HepG2 (cell line): Measurements from ENCODE around the gene ABL2. TPM values are rescaled to one million over a fixed set of nuclear protein-coding genes. Genes with fewer than 3 reads are reported as not detected.

Source experiments
- ATF5 ChIP-seq: sonication (generic); formaldehyde crosslinking; IDR thresholded peaks from 2 replicates; pipeline ENCODE4 v1.4.0; 2020; ENCODE audit warnings: mild to moderate bottlenecking, low read depth, missing genetic modification reagents
- ATF7-NPFF ChIP-seq: sonication (generic); formaldehyde crosslinking; IDR thresholded peaks from 2 replicates; pipeline ENCODE4 v1.8.1; 2023; ENCODE audit warnings: mild to moderate bottlenecking, low read depth, missing genetic modification reagents, moderate library complexity
- ETS1 ChIP-seq: sonication (generic); formaldehyde crosslinking; IDR thresholded peaks from 2 replicates; pipeline ENCODE4 v1.4.0; 2020; ENCODE audit warnings: missing genetic modification reagents
- GATAD2A ChIP-seq: IDR thresholded peaks from 2 replicates; pipeline ENCODE4 v1.6.1; 2016
- GTF2F1 ChIP-seq: fragments of 150-350 bp; IDR thresholded peaks from 2 replicates; pipeline ENCODE4 v1.6.1; 2014; ENCODE audit warnings: low read length
- IRF2 ChIP-seq: IDR thresholded peaks from 2 replicates; pipeline ENCODE4 v1.6.1; 2018; ENCODE audit warnings: missing genetic modification reagents, missing compliant biosample characterization
- JUND ChIP-seq: sonication (generic); formaldehyde crosslinking; IDR thresholded peaks from 2 replicates; pipeline ENCODE4 v1.8.0; 2022; ENCODE audit warnings: mild to moderate bottlenecking, missing genetic modification reagents
- MAF1 ChIP-seq: sonication (generic); formaldehyde crosslinking; IDR thresholded peaks from 2 replicates; pipeline ENCODE4 v1.5.0; 2020; ENCODE audit warnings: missing genetic modification reagents, borderline replicate concordance
- MIXL1 ChIP-seq: IDR thresholded peaks from 2 replicates; pipeline ENCODE4 v1.6.1; 2016
- NFRKB ChIP-seq: fragments of 450-650 bp; IDR thresholded peaks from 2 replicates; pipeline ENCODE4 v1.6.1; 2017
- NR1H2 ChIP-seq: sonication (generic); formaldehyde crosslinking; IDR thresholded peaks from 2 replicates; pipeline ENCODE4 v1.8.1; 2022; ENCODE audit warnings: low read depth, missing genetic modification reagents, borderline replicate concordance
- PHB2 ChIP-seq: fragments of 450-650 bp; IDR thresholded peaks from 2 replicates; pipeline ENCODE4 v1.6.1; 2018; ENCODE audit not compliant: partially characterized antibody
- PHF5A ChIP-seq: IDR thresholded peaks from one replicate; pipeline ENCODE4 v1.6.1; 2018; ENCODE audit warnings: low read depth, missing genetic modification reagents; ENCODE audit not compliant: unreplicated experiment
- REXO4 ChIP-seq: sonication (generic); formaldehyde crosslinking; IDR thresholded peaks from 2 replicates; pipeline ENCODE4 v1.8.0; 2022; ENCODE audit warnings: missing genetic modification reagents, mild to moderate bottlenecking, borderline replicate concordance
- SAP130 ChIP-seq: IDR thresholded peaks from 2 replicates; pipeline ENCODE4 v1.6.1; 2016; ENCODE audit warnings: low read depth
- SRSF1 ChIP-seq: fragments of 200-400 bp; formaldehyde crosslinking; optimal IDR thresholded peaks from 2 replicates; pipeline ENCODE3; 2017; ENCODE audit warnings: mild to moderate bottlenecking, low read depth, low read length, moderate library complexity
- ZBTB10 ChIP-seq: sonication (generic); formaldehyde crosslinking; IDR thresholded peaks from 2 replicates; pipeline ENCODE4 v1.4.0; 2020; ENCODE audit warnings: missing genetic modification reagents, borderline replicate concordance
- ZFP1 ChIP-seq: IDR thresholded peaks from 2 replicates; pipeline ENCODE4 v1.6.1; 2016
- ZNF224 ChIP-seq: sonication (generic); formaldehyde crosslinking; IDR thresholded peaks from 2 replicates; pipeline ENCODE4 v1.5.0; 2020; ENCODE audit warnings: mild to moderate bottlenecking, missing genetic modification reagents
- ZNF263 ChIP-seq: sonication (generic); formaldehyde crosslinking; IDR thresholded peaks from 2 replicates; pipeline ENCODE4 v1.4.0; 2020; ENCODE audit warnings: missing genetic modification reagents
- ZNF614 ChIP-seq: IDR thresholded peaks from 2 replicates; pipeline ENCODE4 v1.6.1; 2018; ENCODE audit warnings: missing biosample characterization, missing genetic modification reagents, inconsistent platforms, borderline replicate concordance
- ZSCAN30 ChIP-seq: sonication (generic); formaldehyde crosslinking; IDR thresholded peaks from 2 replicates; pipeline ENCODE4 v1.5.0; 2020; ENCODE audit warnings: mild to moderate bottlenecking, missing genetic modification reagents
- polyA plus RNA-seq, 8 experiments: library from polyadenylated mRNA; depleted of rRNA in 3 of 8; stranded (reverse) in 7 of 8; unstranded in 1 of 8; fragments of >200 nt; fragmentation: Illumina TruSeq in 4 of 8; extraction: Trizol in 4 of 8; gene quantifications; 2 replicates each; pipeline versions ENCODE4 v1.2.1 to v1.2.3, GENCODE V29; 2011 to 2016; ENCODE audit warnings: low read depth in 4 of 8, missing spikeins in 1 of 8, mixed read lengths in 1 of 8; ENCODE audit not compliant: insufficient read depth in 1 of 8
- total RNA-seq, 5 experiments: library from RNA; depleted of rRNA; stranded (reverse); fragments of >200 nt; fragmentation: Illumina TruSeq; extraction: Trizol; gene quantifications; 2 replicates each; pipeline ENCODE4 v1.2.3, GENCODE V29; 2016; ENCODE audit warnings: low read depth in 1 of 5
- TF ChIP-seq, protein P1 (sequence below): sonication (generic); formaldehyde crosslinking; IDR thresholded peaks from 2 replicates; pipeline ENCODE4 v1.4.0; 2020; ENCODE audit warnings: missing genetic modification reagents, borderline replicate concordance
- TF ChIP-seq, protein P2 (sequence below): IDR thresholded peaks from 2 replicates; pipeline ENCODE4 v1.6.1; 2016; ENCODE audit warnings: low read depth, control low read depth

ABL2 gene
- total and polyA plus RNA-seq, 2 of the 13 experiments (the other 11 are each of a cell fraction or from before 2014, with no cell fraction given), result 5.8 to 6.0 TPM

- TF ChIP-seq, protein P1, sequence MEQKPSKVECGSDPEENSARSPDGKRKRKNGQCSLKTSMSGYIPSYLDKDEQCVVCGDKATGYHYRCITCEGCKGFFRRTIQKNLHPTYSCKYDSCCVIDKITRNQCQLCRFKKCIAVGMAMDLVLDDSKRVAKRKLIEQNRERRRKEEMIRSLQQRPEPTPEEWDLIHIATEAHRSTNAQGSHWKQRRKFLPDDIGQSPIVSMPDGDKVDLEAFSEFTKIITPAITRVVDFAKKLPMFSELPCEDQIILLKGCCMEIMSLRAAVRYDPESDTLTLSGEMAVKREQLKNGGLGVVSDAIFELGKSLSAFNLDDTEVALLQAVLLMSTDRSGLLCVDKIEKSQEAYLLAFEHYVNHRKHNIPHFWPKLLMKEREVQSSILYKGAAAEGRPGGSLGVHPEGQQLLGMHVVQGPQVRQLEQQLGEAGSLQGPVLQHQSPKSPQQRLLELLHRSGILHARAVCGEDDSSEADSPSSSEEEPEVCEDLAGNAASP (CRISPR knock-in tag), result peak; percentile 46; the same call in 1 of the 2 replicates
- TF ChIP-seq ATF7-NPFF (no peak), REXO4 (CRISPR knock-in tag) (no peak), ZNF224 (no peak), NFRKB (no peak), MIXL1 (CRISPR knock-in tag) (peak; percentile 95), ZNF614 (CRISPR knock-in tag) (peak; percentile 76), ZBTB10 (CRISPR knock-in tag) (no peak), IRF2 (CRISPR knock-in tag) (peak; percentile 68), GTF2F1 (no peak), PHB2 (no peak), ZSCAN30 (CRISPR knock-in tag) (no peak), GATAD2A (peak; percentile 96), ATF5 (no peak), MAF1 (CRISPR knock-in tag) (no peak), NR1H2 (CRISPR knock-in tag) (no peak), SRSF1 (no peak), ETS1 (CRISPR knock-in tag) (no peak), JUND (no peak), SAP130 (peak; percentile 81), PHF5A (CRISPR knock-in tag) (peak; percentile 47), ZNF263 (CRISPR knock-in tag) (no peak), ZFP1 (no peak)
- TF ChIP-seq, protein P2, sequence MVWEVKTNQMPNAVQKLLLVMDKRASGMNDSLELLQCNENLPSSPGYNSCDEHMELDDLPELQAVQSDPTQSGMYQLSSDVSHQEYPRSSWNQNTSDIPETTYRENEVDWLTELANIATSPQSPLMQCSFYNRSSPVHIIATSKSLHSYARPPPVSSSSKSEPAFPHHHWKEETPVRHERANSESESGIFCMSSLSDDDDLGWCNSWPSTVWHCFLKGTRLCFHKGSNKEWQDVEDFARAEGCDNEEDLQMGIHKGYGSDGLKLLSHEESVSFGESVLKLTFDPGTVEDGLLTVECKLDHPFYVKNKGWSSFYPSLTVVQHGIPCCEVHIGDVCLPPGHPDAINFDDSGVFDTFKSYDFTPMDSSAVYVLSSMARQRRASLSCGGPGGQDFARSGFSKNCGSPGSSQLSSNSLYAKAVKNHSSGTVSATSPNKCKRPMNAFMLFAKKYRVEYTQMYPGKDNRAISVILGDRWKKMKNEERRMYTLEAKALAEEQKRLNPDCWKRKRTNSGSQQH (CRISPR knock-in tag), result no peak
These were observed 77.4 kb downstream of the ABL2 start (continued) for GRCh38 chr1:179151908-179152682.
